GM18861 (cell line): Measurements from ENCODE around the gene PAX3.

Source experiments
- ATAC-seq: cut with Tn5 transposase; IDR thresholded peaks from one replicate; pipeline ENCODE4 v1.9.1; 2021; ENCODE audit not compliant: unreplicated experiment

The PAX3 gene

GRCh38 chr2:222271854-222272253 lies 26.9 kb downstream of the PAX3 start:
- ATAC-seq, result no peak

- no peak for ATAC-seq
Observed at GRCh38 chr2:222270396-222270795, 28.4 kb downstream of the PAX3 start.

- no peak for ATAC-seq
Observed at GRCh38 chr2:222269132-222269531, 29.7 kb downstream of the PAX3 start.

- ATAC-seq, result no peak
Observed at GRCh38 chr2:222268311-222268990, 30.3 kb downstream of the PAX3 start.

- no peak for ATAC-seq
Observed at GRCh38 chr2:222264791-222265320, 33.9 kb downstream of the PAX3 start.

GRCh38 chr2:222261504-222261903 lies 37.3 kb downstream of the PAX3 start:
- ATAC-seq, result no peak

- no peak for ATAC-seq
Observed at GRCh38 chr2:222257645-222258044, 41.2 kb downstream of the PAX3 start.

- ATAC-seq, result no peak
Observed at GRCh38 chr2:222256250-222256649, 42.5 kb downstream of the PAX3 start.

GRCh38 chr2:222255090-222255489 lies 43.7 kb downstream of the PAX3 start:
- no peak for ATAC-seq

GRCh38 chr2:222250313-222250712 lies 48.5 kb downstream of the PAX3 start:
- no peak for ATAC-seq

- ATAC-seq, result no peak
Observed at GRCh38 chr2:222249444-222249843, 49.4 kb downstream of the PAX3 start.

- no peak for ATAC-seq
Observed at GRCh38 chr2:222248818-222249217, 50.0 kb downstream of the PAX3 start.

- no peak for ATAC-seq
Observed at GRCh38 chr2:222248256-222248655, 50.5 kb downstream of the PAX3 start.

- peak; percentile 87 for ATAC-seq
Observed at GRCh38 chr2:222242532-222242931, 56.3 kb downstream of the PAX3 start.

- ATAC-seq, result no peak
Observed at GRCh38 chr2:222241128-222241870, 57.5 kb downstream of the PAX3 start.

- no peak for ATAC-seq
Observed at GRCh38 chr2:222240676-222241049, 58.1 kb downstream of the PAX3 start.

- no peak for ATAC-seq
Observed at GRCh38 chr2:222239945-222240675, 58.7 kb downstream of the PAX3 start.

GRCh38 chr2:222239091-222239490 lies 59.7 kb downstream of the PAX3 start:
- no peak for ATAC-seq

- no peak for ATAC-seq
Observed at GRCh38 chr2:222238072-222238471, 60.7 kb downstream of the PAX3 start.

- ATAC-seq, result no peak
Observed at GRCh38 chr2:222232839-222233238, 66.0 kb downstream of the PAX3 start.

- ATAC-seq, result no peak
Observed at GRCh38 chr2:222232372-222232771, 66.4 kb downstream of the PAX3 start.

GRCh38 chr2:222228054-222228453 lies 70.7 kb downstream of the PAX3 start:
- ATAC-seq, result no peak
